ENCODE measurements around the gene SLC35C1.

GRCh38 chr11:45806072-45806933, 1.4 kb downstream of the SLC35C1 start:
- TF ChIP-seq POLR2AphosphoS5 (IDR thresholded peaks at IDR 0.05; ENCODE audit: low read depth, low read length) (no peak), CTCF (IDR thresholded peaks at IDR 0.05; ENCODE audit: control extremely low read depth in 1 of 3, insufficient read depth in 1 of 3, low read depth in 1 of 3, low read length in 3 of 3) (no peak), SUZ12 (IDR thresholded peaks at IDR 0.05; ENCODE audit: low read length) (no peak)

All from H1 (cell line).